Measurements from ENCODE around the gene DICER1. TPM values are rescaled to one million over a fixed set of nuclear protein-coding genes. Genes with fewer than 3 reads are reported as not detected.

DICER1 gene
- total and polyA plus RNA-seq, 2 experiments from 2014 or later, result 21.4 to 59.2 TPM

DNA sequence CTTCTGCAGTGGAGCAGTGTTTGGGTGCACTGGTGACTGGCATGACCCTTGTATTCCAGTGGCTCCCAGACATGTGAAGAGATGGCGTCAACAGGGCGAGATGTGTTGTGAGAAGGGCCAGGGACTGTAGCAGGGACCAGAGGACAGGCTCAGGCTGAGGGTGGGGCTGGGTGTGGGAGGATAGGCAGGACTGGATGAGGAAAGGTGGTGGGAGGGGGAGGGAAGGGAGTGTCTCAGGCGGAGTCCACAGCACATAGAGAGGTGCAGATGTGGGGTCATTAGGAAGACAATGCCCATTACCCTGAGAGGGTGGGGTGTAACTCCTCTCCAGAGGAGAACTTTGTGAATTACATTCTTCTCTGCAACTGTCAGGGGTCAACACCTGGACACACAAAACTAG is 78.5 kb downstream of the DICER1 start (continued):
- TF ChIP-seq, protein P1, sequence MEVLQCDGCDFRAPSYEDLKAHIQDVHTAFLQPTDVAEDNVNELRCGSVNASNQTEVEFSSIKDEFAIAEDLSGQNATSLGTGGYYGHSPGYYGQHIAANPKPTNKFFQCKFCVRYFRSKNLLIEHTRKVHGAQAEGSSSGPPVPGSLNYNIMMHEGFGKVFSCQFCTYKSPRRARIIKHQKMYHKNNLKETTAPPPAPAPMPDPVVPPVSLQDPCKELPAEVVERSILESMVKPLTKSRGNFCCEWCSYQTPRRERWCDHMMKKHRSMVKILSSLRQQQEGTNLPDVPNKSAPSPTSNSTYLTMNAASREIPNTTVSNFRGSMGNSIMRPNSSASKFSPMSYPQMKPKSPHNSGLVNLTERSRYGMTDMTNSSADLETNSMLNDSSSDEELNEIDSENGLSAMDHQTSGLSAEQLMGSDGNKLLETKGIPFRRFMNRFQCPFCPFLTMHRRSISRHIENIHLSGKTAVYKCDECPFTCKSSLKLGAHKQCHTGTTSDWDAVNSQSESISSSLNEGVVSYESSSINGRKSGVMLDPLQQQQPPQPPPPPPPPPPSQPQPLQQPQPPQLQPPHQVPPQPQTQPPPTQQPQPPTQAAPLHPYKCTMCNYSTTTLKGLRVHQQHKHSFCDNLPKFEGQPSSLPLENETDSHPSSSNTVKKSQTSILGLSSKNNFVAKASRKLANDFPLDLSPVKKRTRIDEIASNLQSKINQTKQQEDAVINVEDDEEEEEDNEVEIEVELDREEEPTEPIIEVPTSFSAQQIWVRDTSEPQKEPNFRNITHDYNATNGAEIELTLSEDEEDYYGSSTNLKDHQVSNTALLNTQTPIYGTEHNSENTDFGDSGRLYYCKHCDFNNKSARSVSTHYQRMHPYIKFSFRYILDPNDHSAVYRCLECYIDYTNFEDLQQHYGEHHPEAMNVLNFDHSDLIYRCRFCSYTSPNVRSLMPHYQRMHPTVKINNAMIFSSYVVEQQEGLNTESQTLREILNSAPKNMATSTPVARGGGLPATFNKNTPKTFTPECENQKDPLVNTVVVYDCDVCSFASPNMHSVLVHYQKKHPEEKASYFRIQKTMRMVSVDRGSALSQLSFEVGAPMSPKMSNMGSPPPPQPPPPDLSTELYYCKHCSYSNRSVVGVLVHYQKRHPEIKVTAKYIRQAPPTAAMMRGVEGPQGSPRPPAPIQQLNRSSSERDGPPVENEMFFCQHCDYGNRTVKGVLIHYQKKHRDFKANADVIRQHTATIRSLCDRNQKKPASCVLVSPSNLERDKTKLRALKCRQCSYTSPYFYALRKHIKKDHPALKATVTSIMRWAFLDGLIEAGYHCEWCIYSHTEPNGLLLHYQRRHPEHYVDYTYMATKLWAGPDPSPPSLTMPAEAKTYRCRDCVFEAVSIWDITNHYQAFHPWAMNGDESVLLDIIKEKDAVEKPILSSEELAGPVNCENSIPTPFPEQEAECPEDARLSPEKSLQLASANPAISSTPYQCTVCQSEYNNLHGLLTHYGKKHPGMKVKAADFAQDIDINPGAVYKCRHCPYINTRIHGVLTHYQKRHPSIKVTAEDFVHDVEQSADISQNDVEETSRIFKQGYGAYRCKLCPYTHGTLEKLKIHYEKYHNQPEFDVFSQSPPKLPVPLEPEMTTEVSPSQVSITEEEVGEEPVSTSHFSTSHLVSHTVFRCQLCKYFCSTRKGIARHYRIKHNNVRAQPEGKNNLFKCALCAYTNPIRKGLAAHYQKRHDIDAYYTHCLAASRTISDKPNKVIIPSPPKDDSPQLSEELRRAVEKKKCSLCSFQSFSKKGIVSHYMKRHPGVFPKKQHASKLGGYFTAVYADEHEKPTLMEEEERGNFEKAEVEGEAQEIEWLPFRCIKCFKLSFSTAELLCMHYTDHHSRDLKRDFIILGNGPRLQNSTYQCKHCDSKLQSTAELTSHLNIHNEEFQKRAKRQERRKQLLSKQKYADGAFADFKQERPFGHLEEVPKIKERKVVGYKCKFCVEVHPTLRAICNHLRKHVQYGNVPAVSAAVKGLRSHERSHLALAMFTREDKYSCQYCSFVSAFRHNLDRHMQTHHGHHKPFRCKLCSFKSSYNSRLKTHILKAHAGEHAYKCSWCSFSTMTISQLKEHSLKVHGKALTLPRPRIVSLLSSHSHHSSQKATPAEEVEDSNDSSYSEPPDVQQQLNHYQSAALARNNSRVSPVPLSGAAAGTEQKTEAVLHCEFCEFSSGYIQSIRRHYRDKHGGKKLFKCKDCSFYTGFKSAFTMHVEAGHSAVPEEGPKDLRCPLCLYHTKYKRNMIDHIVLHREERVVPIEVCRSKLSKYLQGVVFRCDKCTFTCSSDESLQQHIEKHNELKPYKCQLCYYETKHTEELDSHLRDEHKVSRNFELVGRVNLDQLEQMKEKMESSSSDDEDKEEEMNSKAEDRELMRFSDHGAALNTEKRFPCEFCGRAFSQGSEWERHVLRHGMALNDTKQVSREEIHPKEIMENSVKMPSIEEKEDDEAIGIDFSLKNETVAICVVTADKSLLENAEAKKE (CRISPR knock-in tag; IDR thresholded peaks at IDR 0.05), result no peak

DNA sequence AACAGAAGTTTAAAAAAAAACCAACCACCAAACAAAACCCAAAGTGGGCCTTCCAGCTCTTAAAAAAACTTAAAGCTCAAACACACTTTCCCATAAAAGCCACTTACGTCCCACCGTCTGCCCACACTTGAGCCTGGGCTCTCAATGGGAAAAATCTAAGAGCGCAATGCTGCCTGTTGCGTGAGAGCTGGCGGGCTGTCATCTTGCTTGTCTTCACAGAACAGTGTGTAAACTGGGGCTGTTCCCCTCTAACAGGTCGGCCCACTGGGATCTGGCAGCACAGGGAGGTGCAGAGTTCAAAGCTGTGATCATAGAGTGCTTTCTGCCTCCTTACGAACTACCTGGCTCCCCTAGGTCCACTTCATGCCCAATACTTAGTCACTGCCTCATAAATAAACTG is 80.0 kb downstream of the DICER1 start:
- Mint-ChIP-seq H3K36me3 (ENCODE audit: low read depth) (no peaks in the 10 kb centered on the region), H3K27me3 (ENCODE audit: insufficient read depth, low read depth, poor library complexity) (peaks cover 5% of the 10 kb centered on the region), H3K4me1 (peaks cover 13% of the 10 kb centered on the region), H3K27ac (no peak overlapping the region), H3K4me3 (no peak overlapping the region), H3K9me3 (no peaks in the 10 kb centered on the region)
- Histone ChIP-seq H3F3A (replicated peaks; ENCODE audit: low read depth) (no peaks in the 10 kb centered on the region), H3K27ac (ENCODE audit: low read depth) (no peak overlapping the region), H3K4me1 (ENCODE audit: insufficient read depth) (peaks cover 3% of the 10 kb centered on the region; the same call in 1 of the 2 replicates), H3K79me2 (replicated peaks; ENCODE audit: insufficient read depth) (no peaks in the 10 kb centered on the region), H2AFZ (no peak overlapping the region), H3K4me2 (no peak overlapping the region), H4K20me1 (replicated peaks; ENCODE audit: insufficient read depth) (no peaks in the 10 kb centered on the region; the same call in 1 of the 2 replicates), H3K27me3 (ENCODE audit: insufficient read depth) (no peaks in the 10 kb centered on the region), H3K4me3 (no peak overlapping the region), H3K36me3 (ENCODE audit: insufficient read depth) (no peaks in the 10 kb centered on the region), H3K9me2 (ENCODE audit: insufficient read depth) (peaks cover 3% of the 10 kb centered on the region; the same call in 1 of the 2 replicates)
- no peak for DNase-seq (ENCODE audit: low spot score)
- ATAC-seq, result no peak
- TF ChIP-seq, protein P1 (CRISPR knock-in tag; IDR thresholded peaks at IDR 0.05), result no peak
- TF ChIP-seq STAT1 (IDR thresholded peaks at IDR 0.05; ENCODE audit: unreplicated experiment) (no peak), NANOG (IDR thresholded peaks at IDR 0.05; ENCODE audit: borderline replicate concordance) (no peak), ZNF331 (CRISPR knock-in tag; IDR thresholded peaks at IDR 0.05; ENCODE audit: low read depth) (no peak), POLR2AphosphoS5 (IDR thresholded peaks at IDR 0.05; ENCODE audit: low read depth) (no peak), JUNB (IDR thresholded peaks at IDR 0.05; ENCODE audit: unreplicated experiment) (no peak), EZH2phosphoT487 (IDR thresholded peaks at IDR 0.05; ENCODE audit: unreplicated experiment) (no peak), EZH2 (IDR thresholded peaks at IDR 0.05; ENCODE audit: low read depth, unreplicated experiment) (no peak)
- TF ChIP-seq, protein P2, sequence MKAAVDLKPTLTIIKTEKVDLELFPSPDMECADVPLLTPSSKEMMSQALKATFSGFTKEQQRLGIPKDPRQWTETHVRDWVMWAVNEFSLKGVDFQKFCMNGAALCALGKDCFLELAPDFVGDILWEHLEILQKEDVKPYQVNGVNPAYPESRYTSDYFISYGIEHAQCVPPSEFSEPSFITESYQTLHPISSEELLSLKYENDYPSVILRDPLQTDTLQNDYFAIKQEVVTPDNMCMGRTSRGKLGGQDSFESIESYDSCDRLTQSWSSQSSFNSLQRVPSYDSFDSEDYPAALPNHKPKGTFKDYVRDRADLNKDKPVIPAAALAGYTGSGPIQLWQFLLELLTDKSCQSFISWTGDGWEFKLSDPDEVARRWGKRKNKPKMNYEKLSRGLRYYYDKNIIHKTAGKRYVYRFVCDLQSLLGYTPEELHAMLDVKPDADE (IDR thresholded peaks at IDR 0.05), result no peak
